B cell (primary cell): ENCODE results near the gene HES5. TPM values are rescaled to one million over a fixed set of nuclear protein-coding genes. Genes with fewer than 3 reads are reported as not detected.

Source experiments
- ATAC-seq: fragments of 200-7000 bp; cut with Tn5 transposase; one replicate; pipeline ENCODE4 v1.10.0; 2021; ENCODE audit warnings: low read depth, mild to moderate bottlenecking, moderate number of reproducible peaks, moderate library complexity
- CTCF ChIA-PET: fragments of 350-600 bp; sonication (Branson Sonifier 250); formaldehyde crosslinking; loops from one replicate; lab custom pipeline; 2021; ENCODE audit warnings: antibody characterized with exemption, inconsistent platforms; lab: Charles Lee
- POLR2A ChIA-PET: fragments of 350-600 bp; sonication (Branson Sonifier 250); formaldehyde crosslinking; loops from one replicate; lab custom pipeline; 2021; ENCODE audit warnings: antibody characterized with exemption; lab: Charles Lee
- DNase-seq: peaks from one replicate; pipeline ENCODE4 v3.0.0; 2013
- H2AFZ ChIP-seq: 2 replicates; pipeline ENCODE4 v1.6.1; 2012; ENCODE audit warnings: mild to moderate bottlenecking, low read depth, low read length; ENCODE audit not compliant: insufficient read depth, poor library complexity, severe bottlenecking
- H3K27ac ChIP-seq, 2 donors: 1 replicate in 1 of 2; 2 replicates in 1 of 2; pipeline ENCODE4 v1.5.1; 2012 to 2013; ENCODE audit warnings: low read length in 2 of 2, mild to moderate bottlenecking in 2 of 2, moderate library complexity in 1 of 2
- H3K27me3 ChIP-seq, 4 experiments: fragments of 200-600 bp in 1 of 4; sonication (generic) in 1 of 4; replicated peaks in 1 of 4; 1 replicate in 2 of 4; 2 replicates in 2 of 4; pipeline versions ENCODE4 v1.6.1 to v1.7.0; 2013 to 2016; ENCODE audit warnings: low read length in 3 of 4, mild to moderate bottlenecking in 2 of 4, mixed read lengths in 1 of 4, moderate library complexity in 1 of 4; ENCODE audit not compliant: insufficient read depth in 4 of 4, control insufficient read depth in 3 of 4; ENCODE audit errors: control extremely low read depth in 1 of 4
- H3K36me3 ChIP-seq, 2 experiments: replicated peaks in 1 of 2; 1 replicate in 1 of 2; 2 replicates in 1 of 2; pipeline versions ENCODE4 v1.6.1 to v1.7.1; 2013; ENCODE audit warnings: low read length in 1 of 2; ENCODE audit not compliant: insufficient read depth in 2 of 2, control insufficient read depth in 1 of 2; ENCODE audit errors: control extremely low read depth in 1 of 2, extremely low read depth in 1 of 2
- H3K4me1 ChIP-seq, 2 donors: fragments of 200-600 bp in 1 of 2; sonication (generic) in 1 of 2; 1 replicate in 1 of 2; 2 replicates in 1 of 2; pipeline versions ENCODE4 v1.5.1 to v1.6.1; 2013 to 2017; ENCODE audit warnings: low read length in 2 of 2; ENCODE audit not compliant: control insufficient read depth in 2 of 2, insufficient read depth in 2 of 2
- H3K4me2 ChIP-seq: replicated peaks from 2 replicates; pipeline ENCODE3; 2012; ENCODE audit warnings: mild to moderate bottlenecking, low read depth, low read length; ENCODE audit not compliant: poor library complexity, severe bottlenecking
- H3K4me3 ChIP-seq, 5 experiments: fragments of 200-600 bp in 1 of 5; sonication (generic) in 1 of 5; 1 replicate in 3 of 5; 2 replicates in 2 of 5; pipeline versions ENCODE4 v1.5.1 to v1.7.0; 2011 to 2016; ENCODE audit warnings: low read length in 4 of 5, mild to moderate bottlenecking in 4 of 5, low read depth in 2 of 5, control low read depth in 1 of 5, moderate library complexity in 1 of 5; ENCODE audit not compliant: insufficient read depth in 1 of 5; ENCODE audit errors: control extremely low read depth in 1 of 5, extremely low read depth in 1 of 5
- H3K79me2 ChIP-seq: fragments of 200-600 bp; sonication (generic); one replicate; pipeline ENCODE4 v1.6.0; 2016; ENCODE audit warnings: low read length; ENCODE audit not compliant: control insufficient read depth, insufficient read depth
- H3K9ac ChIP-seq: fragments of 200-600 bp; sonication (generic); 2 replicates; pipeline ENCODE4 v1.6.1; 2017; ENCODE audit warnings: mild to moderate bottlenecking, low read length, moderate library complexity
- H3K9me3 ChIP-seq, 3 donors: one replicate each; pipeline versions ENCODE4 v1.6.1 to v1.7.1; 2013; ENCODE audit warnings: low read length in 2 of 3; ENCODE audit not compliant: control insufficient read depth in 2 of 3, insufficient read depth in 1 of 3; ENCODE audit errors: control extremely low read depth in 1 of 3
- H4K20me1 ChIP-seq: 2 replicates; pipeline ENCODE4 v1.6.0; 2012; ENCODE audit warnings: mild to moderate bottlenecking, low read length; ENCODE audit not compliant: insufficient read depth, control insufficient read depth, poor library complexity, severe bottlenecking
- H3K27ac Mint-ChIP-seq: one replicate; pipeline ENCODE4 v1.8.0; 2021; ENCODE audit warnings: mixed read lengths
- H3K27me3 Mint-ChIP-seq: one replicate; pipeline ENCODE4 v1.8.0; 2021; ENCODE audit warnings: mixed read lengths
- H3K4me1 Mint-ChIP-seq: one replicate; pipeline ENCODE4 v1.8.0; 2021; ENCODE audit warnings: mixed read lengths
- H3K4me3 Mint-ChIP-seq: one replicate; pipeline ENCODE4 v1.8.0; 2021; ENCODE audit warnings: mixed read lengths
- H3K9me3 Mint-ChIP-seq: one replicate; pipeline ENCODE4 v1.8.0; 2022; ENCODE audit warnings: mixed read lengths; ENCODE audit not compliant: insufficient read depth
- CTCF ChIP-seq: fragments of 200-600 bp; IDR thresholded peaks from one replicate; pipeline ENCODE4 v1.8.0; 2022; ENCODE audit warnings: antibody characterized with exemption, mild to moderate bottlenecking
- EZH2 ChIP-seq: IDR thresholded peaks from 2 replicates; pipeline ENCODE4 v1.6.1; 2012; ENCODE audit warnings: borderline replicate concordance, low read depth, mild to moderate bottlenecking, moderate library complexity, low read length; ENCODE audit not compliant: insufficient read depth, poor library complexity, severe bottlenecking
- WGBS: methylation state at CpG from one replicate; pipeline ENCODE4 v1.1.5; 2013; ENCODE audit warnings: missing lambda C conversion rate; ENCODE audit not compliant: insufficient coverage; 5-methylcytosine and 5-hydroxymethylcytosine counted together
- intact Hi-C: fragments of 100-400 bp; cut with micrococcal nuclease; formaldehyde crosslinking; loops from one replicate; pipeline ENCODE4 v1.10.0; 2022
- polyA plus RNA-seq: library from polyadenylated mRNA; depleted of rRNA; stranded (reverse); fragments of >200 nt; gene quantifications from 2 replicates; pipeline ENCODE4 v1.2.3, GENCODE V29; 2012
- total RNA-seq, 2 donors: library from RNA; stranded (reverse); fragments of 120-200 nt in 1 of 2; gene quantifications; 1 replicate in 1 of 2; 2 replicates in 1 of 2; pipeline versions ENCODE4 v1.2.3 to v1.2.4, GENCODE V29; 2013 to 2022

Gene HES5
- total and polyA plus RNA-seq, 2 donors (not counting 1 experiment from before 2014, with no cell fraction given): not detected

- H3K4me2 ChIP-seq: peak overlapping the region; percentile 81
- intact Hi-C loops: loop anchor here (5.0 kb wide), 1 partner anchor 51 kb away; no protein-coding TSS in a partner anchor
- H3K4me1 ChIP-seq: peaks cover 78 to 84% of the 10 kb centered on the region in 2 donors
- peak overlapping the region; percentile 74 for H3K4me3 Mint-ChIP-seq
- ChIA-PET CTCF (interaction anchor here (1.0 to 1.5 kb wide), 3 partner anchors 51 to 82 kb away, joined by 3 to 5 read pairs (median 3); no protein-coding TSS in a partner anchor), POLR2A (interaction anchor here (1.0 to 1.6 kb wide), 3 partner anchors 30 to 105 kb away, joined by 3 to 7 read pairs (median 3); partner anchors contain the start of genes MORN1, PANK4 and RER1)
- no peaks in the 10 kb centered on the region for H4K20me1 ChIP-seq
- WGBS: 19% methylated on average over 28 of the region's 28 CpGs
- peak overlapping the region; percentile 12 to 59 for H3K27ac ChIP-seq
- H3K4me3 ChIP-seq: peak overlapping the region in 2 of 5 experiments; percentile 15 to 25
- H3K27ac Mint-ChIP-seq: peak overlapping the region; percentile 94
- peak overlapping the region; percentile 41 for H3K9ac ChIP-seq
- no peak for TF ChIP-seq CTCF
- TF ChIP-seq EZH2: no peak
- no peaks in the 10 kb centered on the region for H3K79me2 ChIP-seq
- no peaks in the 10 kb centered on the region for H3K36me3 ChIP-seq
- peaks cover 68% of the 10 kb centered on the region for H3K4me1 Mint-ChIP-seq
- DNase-seq: peak; percentile 70
- H3K27me3 Mint-ChIP-seq: no peaks in the 10 kb centered on the region
- peak; percentile 77 for ATAC-seq
- peaks cover 0 to 2% (median 0%) of the 10 kb centered on the region in 3 donors for H3K9me3 ChIP-seq
- H3K27me3 ChIP-seq: no peaks in the 10 kb centered on the region
- no peaks in the 10 kb centered on the region for H3K9me3 Mint-ChIP-seq
- H2AFZ ChIP-seq: peak overlapping the region; percentile 19
Observed at GRCh38 chr1:2496087-2496622, 33.9 kb downstream of the HES5 start.

DNA sequence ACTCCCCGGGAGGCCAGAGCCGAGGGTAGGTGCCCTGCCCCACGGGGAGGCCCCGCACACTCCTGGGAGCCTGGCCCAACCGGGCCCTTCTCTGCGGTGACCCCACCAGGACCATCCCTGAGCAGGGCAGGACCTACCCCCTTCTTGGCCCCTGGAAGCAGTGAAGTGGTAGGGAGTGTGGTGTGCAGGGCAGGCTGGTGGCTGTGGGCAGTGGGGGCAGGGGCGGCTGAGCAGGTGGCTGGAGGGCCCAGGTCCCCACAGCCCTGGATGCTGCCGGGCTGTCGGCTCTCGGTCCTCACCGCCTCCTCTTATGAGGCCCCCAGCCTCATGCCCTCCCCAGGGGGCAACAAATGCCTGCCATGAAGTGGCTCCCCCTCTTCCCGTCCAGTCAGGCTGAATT is 34.5 kb downstream of the HES5 start:
- no peaks in the 10 kb centered on the region for H3K27me3 ChIP-seq
- no peak overlapping the region for H3K9ac ChIP-seq
- peak overlapping the region; percentile 74 for H3K4me3 Mint-ChIP-seq
- H3K4me2 ChIP-seq: peak overlapping the region; percentile 81
- H3K27me3 Mint-ChIP-seq: no peaks in the 10 kb centered on the region
- intact Hi-C loops: loop anchor here (5.0 kb wide), 1 partner anchor 52 kb away; no protein-coding TSS in a partner anchor
- H3K9me3 Mint-ChIP-seq: no peaks in the 10 kb centered on the region
- H3K27ac Mint-ChIP-seq: peak overlapping the region; percentile 94
- WGBS: 38% methylated on average over 11 of the region's 12 CpGs
- peaks cover 0 to 2% (median 0%) of the 10 kb centered on the region in 3 donors for H3K9me3 ChIP-seq
- no peaks in the 10 kb centered on the region for H3K79me2 ChIP-seq
- H3K4me1 Mint-ChIP-seq: peaks cover 65% of the 10 kb centered on the region
- no peaks in the 10 kb centered on the region for H4K20me1 ChIP-seq
- H2AFZ ChIP-seq: no peak overlapping the region
- ATAC-seq (no peak), DNase-seq (peak; percentile 38)
- H3K4me3 ChIP-seq: no peak overlapping the region
- TF ChIP-seq CTCF (no peak), EZH2 (no peak)
- no peaks in the 10 kb centered on the region for H3K36me3 ChIP-seq
- H3K27ac ChIP-seq: peak overlapping the region in 1 of 2 donors; percentile 12
- ChIA-PET POLR2A (interaction anchor here (0.9 to 1.6 kb wide), 4 partner anchors 12 to 104 kb away, joined by 3 to 7 read pairs (median 3); partner anchors contain the start of genes MORN1, PANK4 and RER1), CTCF (interaction anchor here (1.3 to 1.5 kb wide), 2 partner anchors 52 to 80 kb away, joined by 3 to 5 read pairs; no protein-coding TSS in a partner anchor)
- H3K4me1 ChIP-seq: peaks cover 74 to 79% of the 10 kb centered on the region in 2 donors
